Natural killer cell treated with Interleukin-12 subunit alpha and Interleukin-12 subunit beta and Interleukin-15 and Interleukin-18, amount 100 ng/mL, for 72 hours (primary cell): ENCODE data around the gene PROCA1. TPM values are rescaled to one million over a fixed set of nuclear protein-coding genes. Genes with fewer than 3 reads are reported as not detected.

Experiments used
- ATAC-seq, 2 donors: fragments of 150-1000 bp; cut with Tn5 transposase in 1 of 2; sonication (Bioruptor Pico), chemical (Tn5 transposase) in 1 of 2; 2 replicates each; pipeline ENCODE4 v1.10.0; 2021
- DNase-seq: peaks from one replicate; pipeline ENCODE4 v3.0.0; 2022; ENCODE audit warnings: low spot score
- H3K27ac Mint-ChIP-seq, 2 donors: 1 replicate in 1 of 2; 2 replicates in 1 of 2; pipeline ENCODE4 v1.8.0; 2022; ENCODE audit warnings: mixed read lengths in 2 of 2, mild to moderate bottlenecking in 1 of 2, moderate library complexity in 1 of 2
- H3K27me3 Mint-ChIP-seq, 2 donors: 1 replicate in 1 of 2; 2 replicates in 1 of 2; pipeline ENCODE4 v1.8.0; 2022; ENCODE audit warnings: mixed read lengths in 2 of 2
- H3K36me3 Mint-ChIP-seq: one replicate; pipeline ENCODE4 v1.8.0; 2022; ENCODE audit warnings: mixed read lengths
- H3K4me1 Mint-ChIP-seq, 2 donors: 1 replicate in 1 of 2; 2 replicates in 1 of 2; pipeline ENCODE4 v1.8.0; 2022; ENCODE audit warnings: low read depth in 2 of 2, mixed read lengths in 2 of 2, mild to moderate bottlenecking in 1 of 2
- H3K4me3 Mint-ChIP-seq: one replicate; pipeline ENCODE4 v1.8.0; 2022; ENCODE audit warnings: mixed read lengths
- H3K9me3 Mint-ChIP-seq: 2 replicates; pipeline ENCODE4 v1.8.0; 2022; ENCODE audit warnings: mixed read lengths
- total RNA-seq, 2 donors: library from RNA; stranded (reverse); gene quantifications; one replicate each; pipeline ENCODE4 v1.2.3, GENCODE V29; 2022

Gene PROCA1
- total RNA-seq: 1 to 10 TPM; 3.7 to 4.6 TPM

GRCh38 chr17:28711723-28712031 lies at the start of gene PROCA1:
PROCA1 (minus strand) TSS chr17:28711888; CDS start chr17:28711660, 228 bp downstream.
- H3K9me3 Mint-ChIP-seq: no peaks in the 10 kb centered on the region
- peak within 1 kb of the TSS; percentile 85 to 94 for H3K27ac Mint-ChIP-seq
- ATAC-seq: no peak
- no peaks in the 10 kb centered on the region for H3K36me3 Mint-ChIP-seq
- peaks cover 13 to 17% of the 10 kb centered on the region in 2 donors for H3K4me1 Mint-ChIP-seq
- no peak for DNase-seq
- peaks cover 12 to 15% of the 10 kb centered on the region in 2 donors for H3K27me3 Mint-ChIP-seq
- H3K4me3 Mint-ChIP-seq: peak within 1 kb of the TSS; percentile 92

DNA sequence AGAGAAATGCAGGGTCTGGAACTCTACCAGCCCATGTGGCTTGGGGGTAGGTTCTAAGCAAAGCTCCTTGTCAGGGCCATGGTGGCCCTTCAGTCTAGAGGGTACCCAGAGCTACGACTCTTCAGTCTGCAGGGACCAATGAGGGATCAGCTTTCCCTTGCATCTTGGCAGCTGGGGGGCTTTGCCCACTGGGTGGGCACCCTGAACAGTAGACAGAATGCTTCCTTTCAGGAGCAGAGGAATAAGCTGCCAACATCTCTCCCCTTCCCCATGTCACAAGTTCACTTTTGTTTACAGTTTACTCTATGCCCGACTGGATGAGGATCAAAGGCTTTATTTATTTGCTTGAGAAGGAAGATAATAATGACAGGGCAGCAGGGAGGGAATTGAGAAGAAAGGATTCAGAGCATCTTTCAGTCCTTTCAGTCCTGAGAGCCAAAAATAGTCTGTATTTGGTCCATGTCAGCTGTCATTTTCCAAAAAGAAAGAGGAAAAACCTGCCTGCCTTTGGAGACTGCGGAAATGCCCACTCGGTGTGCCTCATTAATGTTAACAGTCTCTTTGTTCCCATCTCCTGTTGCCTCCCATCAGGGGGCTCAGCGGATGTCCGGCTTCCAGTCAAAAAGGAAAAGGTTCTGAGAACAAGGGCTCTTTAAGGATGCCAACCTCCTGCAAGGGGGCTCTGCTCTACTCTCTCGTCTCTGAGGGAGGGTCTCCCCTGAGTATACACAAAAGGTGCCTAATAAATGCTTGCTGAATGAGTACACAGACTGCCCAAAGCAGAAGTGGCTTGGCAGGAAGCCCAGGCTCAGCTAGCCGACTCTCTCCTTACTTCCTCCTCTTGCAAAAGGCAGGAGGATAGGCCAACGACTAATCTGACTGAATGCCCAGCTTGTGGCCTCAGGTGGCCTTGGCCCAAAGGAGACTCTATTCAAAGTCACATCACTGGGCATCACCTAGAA lies 49.2 kb upstream of the PROCA1 start:
- ATAC-seq (no peak), DNase-seq (no peak)
- H3K4me1 Mint-ChIP-seq: peaks cover 22 to 28% of the 10 kb centered on the region in 2 donors
- H3K27me3 Mint-ChIP-seq: no peaks in the 10 kb centered on the region
- peak overlapping the region; percentile 37 to 50 for H3K27ac Mint-ChIP-seq
- H3K36me3 Mint-ChIP-seq: peaks cover 13% of the 10 kb centered on the region
- no peaks in the 10 kb centered on the region for H3K9me3 Mint-ChIP-seq
- no peak overlapping the region for H3K4me3 Mint-ChIP-seq

- Mint-ChIP-seq H3K27me3 (no peaks in the 10 kb centered on the region), H3K4me3 (no peak overlapping the region), H3K4me1 (peaks cover 17 to 23% of the 10 kb centered on the region in 2 donors), H3K36me3 (peaks cover 13% of the 10 kb centered on the region), H3K9me3 (no peaks in the 10 kb centered on the region), H3K27ac (no peak overlapping the region)
- no peak for DNase-seq
- ATAC-seq: peak in 1 of 2 donors; percentile 16
These were observed 47.7 kb upstream of the PROCA1 start for GRCh38 chr17:28759256-28759865.

GRCh38 chr17:28758411-28759121 lies 46.9 kb upstream of the PROCA1 start:
- no peak overlapping the region for H3K27ac Mint-ChIP-seq
- no peaks in the 10 kb centered on the region for H3K27me3 Mint-ChIP-seq
- H3K4me1 Mint-ChIP-seq: peaks cover 15 to 19% of the 10 kb centered on the region in 2 donors
- no peak for ATAC-seq
- no peak overlapping the region for H3K4me3 Mint-ChIP-seq
- peaks cover 8% of the 10 kb centered on the region for H3K36me3 Mint-ChIP-seq
- no peak for DNase-seq
- no peaks in the 10 kb centered on the region for H3K9me3 Mint-ChIP-seq

GRCh38 chr17:28756049-28756804 lies 44.5 kb upstream of the PROCA1 start:
- Mint-ChIP-seq H3K9me3 (no peaks in the 10 kb centered on the region), H3K27me3 (no peaks in the 10 kb centered on the region), H3K27ac (peak overlapping the region in 1 of 2 donors; percentile 68), H3K36me3 (peaks cover 8% of the 10 kb centered on the region), H3K4me3 (no peak overlapping the region), H3K4me1 (peaks cover 1 to 5% of the 10 kb centered on the region in 2 donors)
- ATAC-seq (no peak), DNase-seq (no peak)

DNA sequence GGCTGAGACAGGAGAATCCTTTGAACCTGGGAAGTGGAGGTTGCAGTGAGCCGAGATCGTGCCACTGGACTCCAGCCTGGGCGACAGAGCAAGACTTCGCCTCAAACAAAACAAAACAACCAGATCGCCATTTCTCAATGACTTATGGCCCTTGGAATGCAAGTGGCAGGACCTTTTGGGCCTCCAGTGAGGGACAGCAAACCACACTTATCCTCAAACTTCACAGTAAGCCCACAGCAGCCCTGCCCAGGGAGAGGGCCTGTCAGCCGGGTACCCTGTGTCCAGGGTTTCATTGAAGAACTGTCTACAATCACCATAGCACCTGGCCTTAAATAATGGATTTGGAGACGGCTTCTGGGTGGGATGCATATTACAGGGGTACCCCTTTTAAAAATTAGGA lies 43.8 kb upstream of the PROCA1 start:
- Mint-ChIP-seq H3K4me1 (peaks cover 0 to 4% of the 10 kb centered on the region in 2 donors), H3K9me3 (no peaks in the 10 kb centered on the region), H3K4me3 (no peak overlapping the region), H3K36me3 (peaks cover 8% of the 10 kb centered on the region), H3K27ac (peak overlapping the region in 1 of 2 donors; percentile 68), H3K27me3 (no peaks in the 10 kb centered on the region)
- DNase-seq: no peak
- no peak for ATAC-seq

- Mint-ChIP-seq H3K4me1 (no peaks in the 10 kb centered on the region), H3K27me3 (no peaks in the 10 kb centered on the region), H3K4me3 (no peak overlapping the region), H3K9me3 (no peaks in the 10 kb centered on the region), H3K36me3 (no peaks in the 10 kb centered on the region), H3K27ac (no peak overlapping the region)
- DNase-seq (no peak), ATAC-seq (no peak)
These were observed 40.1 kb upstream of the PROCA1 start for GRCh38 chr17:28751600-28752366.

GRCh38 chr17:28750178-28751047 lies 38.7 kb upstream of the PROCA1 start:
- no peak overlapping the region for H3K27ac Mint-ChIP-seq
- no peaks in the 10 kb centered on the region for H3K36me3 Mint-ChIP-seq
- no peak overlapping the region for H3K4me3 Mint-ChIP-seq
- ATAC-seq: peak; percentile 88 to 92
- H3K27me3 Mint-ChIP-seq: no peaks in the 10 kb centered on the region
- peak; percentile 87 for DNase-seq
- no peaks in the 10 kb centered on the region for H3K4me1 Mint-ChIP-seq
- no peaks in the 10 kb centered on the region for H3K9me3 Mint-ChIP-seq

DNA sequence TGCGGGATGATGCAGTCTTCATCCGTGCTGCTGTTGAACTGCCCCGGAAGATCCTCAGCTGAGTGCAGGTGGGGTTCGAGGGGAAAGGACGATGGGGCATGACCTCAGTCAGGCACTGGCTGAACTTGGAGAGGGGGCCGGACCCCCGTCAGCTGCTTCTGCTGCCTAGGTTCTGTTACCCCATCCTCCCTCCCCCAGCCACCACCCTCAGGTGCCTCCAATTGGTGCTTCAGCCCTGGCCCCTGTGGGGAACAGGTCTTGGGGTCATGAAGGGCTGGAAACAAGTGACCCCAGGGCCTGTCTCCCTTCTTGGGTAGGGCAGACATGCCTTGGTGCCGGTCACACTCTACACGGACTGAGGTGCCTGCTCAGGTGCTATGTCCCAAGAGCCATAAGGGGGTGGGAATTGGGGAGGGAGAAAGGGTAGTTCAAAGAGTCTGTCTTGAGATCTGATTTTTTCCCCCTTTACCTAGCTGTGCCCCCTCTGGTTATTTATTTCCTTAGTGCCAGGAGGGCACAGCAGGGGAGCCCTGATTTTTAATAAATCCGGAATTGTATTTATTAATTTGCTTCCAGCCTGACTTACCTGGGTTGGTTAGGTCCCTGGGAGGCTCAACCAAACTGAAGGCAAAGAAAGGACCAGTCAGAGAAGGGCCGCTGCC lies 38.0 kb upstream of the PROCA1 start:
- no peaks in the 10 kb centered on the region for H3K36me3 Mint-ChIP-seq
- H3K27me3 Mint-ChIP-seq: no peaks in the 10 kb centered on the region
- no peak overlapping the region for H3K4me3 Mint-ChIP-seq
- peaks cover 0 to 3% of the 10 kb centered on the region in 2 donors for H3K4me1 Mint-ChIP-seq
- DNase-seq: no peak
- no peaks in the 10 kb centered on the region for H3K9me3 Mint-ChIP-seq
- no peak overlapping the region for H3K27ac Mint-ChIP-seq
- no peak for ATAC-seq

DNA sequence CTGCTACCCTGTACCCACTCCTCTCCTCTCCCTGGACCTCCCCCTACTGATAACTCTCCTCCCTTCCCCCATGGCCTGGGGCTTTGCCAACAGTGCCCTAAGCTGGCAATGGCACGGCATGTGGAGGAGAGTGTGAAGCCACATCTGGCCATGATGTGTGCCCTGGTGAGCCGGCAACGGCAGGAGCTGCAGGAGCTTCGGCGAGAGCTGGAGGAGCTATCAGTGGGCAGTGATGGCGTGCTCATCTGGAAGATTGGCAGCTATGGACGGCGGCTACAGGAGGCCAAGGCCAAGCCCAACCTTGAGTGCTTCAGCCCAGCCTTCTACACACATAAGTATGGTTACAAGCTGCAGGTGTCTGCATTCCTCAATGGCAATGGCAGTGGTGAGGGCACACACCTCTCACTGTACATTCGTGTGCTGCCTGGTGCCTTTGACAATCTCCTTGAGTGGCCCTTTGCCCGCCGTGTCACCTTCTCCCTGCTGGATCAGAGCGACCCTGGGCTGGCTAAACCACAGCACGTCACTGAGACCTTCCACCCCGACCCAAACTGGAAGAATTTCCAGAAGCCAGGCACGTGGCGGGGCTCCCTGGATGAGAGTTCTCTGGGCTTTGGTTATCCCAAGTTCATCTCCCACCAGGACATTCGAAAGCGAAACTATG lies 37.3 kb upstream of the PROCA1 start:
- no peak overlapping the region for H3K4me3 Mint-ChIP-seq
- H3K36me3 Mint-ChIP-seq: no peaks in the 10 kb centered on the region
- H3K27ac Mint-ChIP-seq: no peak overlapping the region
- DNase-seq (no peak), ATAC-seq (no peak)
- no peaks in the 10 kb centered on the region for H3K9me3 Mint-ChIP-seq
- H3K27me3 Mint-ChIP-seq: no peaks in the 10 kb centered on the region
- peaks cover 0 to 3% of the 10 kb centered on the region in 2 donors for H3K4me1 Mint-ChIP-seq
